Activated CD4-positive, alpha-beta T cell treated with anti-CD3 and anti-CD28 coated beads for 36 hours (primary cell): Measurements from ENCODE around the gene MICAL2. TPM values are rescaled to one million over a fixed set of nuclear protein-coding genes. Genes with fewer than 3 reads are reported as not detected.
A peak's percentile ranks its signal among the peaks of the same experiment; 100 is the strongest.

Experiments
- ATAC-seq: fragments of 200-7000 bp; cut with Tn5 transposase; one replicate; pipeline ENCODE4 v1.10.0; 2021; ENCODE audit warnings: mild to moderate bottlenecking, moderate library complexity
- CTCF ChIA-PET: fragments of 350-600 bp; sonication (Branson Sonifier 250); formaldehyde crosslinking; loops from one replicate; lab custom pipeline; 2021; ENCODE audit warnings: antibody characterized with exemption; lab: Charles Lee
- POLR2A ChIA-PET: fragments of 350-600 bp; sonication (Branson Sonifier 250); formaldehyde crosslinking; loops from one replicate; lab custom pipeline; 2021; ENCODE audit warnings: antibody characterized with exemption, inconsistent platforms; lab: Charles Lee
- DNase-seq: peaks from one replicate; pipeline ENCODE4 v3.0.0-alpha.2; 2020
- H3K27ac Mint-ChIP-seq: one replicate; pipeline ENCODE4 v1.8.0; 2021; ENCODE audit warnings: mixed read lengths
- H3K27me3 Mint-ChIP-seq: one replicate; pipeline ENCODE4 v1.8.0; 2021; ENCODE audit warnings: mixed read lengths
- H3K36me3 Mint-ChIP-seq: one replicate; pipeline ENCODE4 v1.8.0; 2021; ENCODE audit warnings: low read depth, mixed read lengths
- H3K4me1 Mint-ChIP-seq: one replicate; pipeline ENCODE4 v1.8.0; 2021; ENCODE audit warnings: mixed read lengths
- H3K4me3 Mint-ChIP-seq: one replicate; pipeline ENCODE4 v1.8.0; 2021; ENCODE audit warnings: mild to moderate bottlenecking, moderate library complexity, mixed read lengths
- H3K9me3 Mint-ChIP-seq: one replicate; pipeline ENCODE4 v1.8.0; 2021; ENCODE audit warnings: low read depth, mixed read lengths
- intact Hi-C, 2 experiments: fragments of 100-400 bp; cut with DNase I in 1 of 2; cut with micrococcal nuclease in 1 of 2; formaldehyde crosslinking; loops; one replicate each; pipeline versions ENCODE4 v1.14.2 to v1.15.1; 2022 to 2024; cut with DNase I, micrococcal nuclease
- total RNA-seq, 2 experiments: library from RNA; stranded (reverse); gene quantifications; one replicate each; pipeline ENCODE4 v1.2.3, GENCODE V29; 2021

Gene MICAL2
- total RNA-seq, 2 experiments from 2014 or later = 186 to 207 TPM

GRCh38 chr11:12198251-12199222, 88.1 kb downstream of the MICAL2 start:
- Mint-ChIP-seq H3K4me1 (peaks cover 87% of the 10 kb centered on the region), H3K36me3 (peaks cover 59% of the 10 kb centered on the region), H3K9me3 (peaks cover 6% of the 10 kb centered on the region), H3K27me3 (no peaks in the 10 kb centered on the region), H3K4me3 (peak overlapping the region; percentile 82), H3K27ac (peak overlapping the region; percentile 55)
- ChIA-PET POLR2A (interaction anchor here (0.6 to 2.4 kb wide), 8 partner anchors 11 to 1390 kb away, joined by 3 to 12 read pairs (median 4); partner anchors contain the start of gene EIF4G2), CTCF (interaction anchor here (0.6 to 3.2 kb wide), 8 partner anchors 9 to 302 kb away, joined by 3 to 18 read pairs (median 3); no protein-coding TSS in a partner anchor)
- intact Hi-C loops = loop anchor here in 1 of 2 experiments (5.0 to 10.0 kb wide), 2 partner anchors 39 to 354 kb away; partner anchors contain the start of gene USP47
- peak; percentile 64 for DNase-seq
- peak; percentile 30 for ATAC-seq

- peak; percentile 12 for ATAC-seq
- intact Hi-C loops = loop anchor here in 1 of 2 experiments (5.0 to 10.0 kb wide), 2 partner anchors 38 to 355 kb away; partner anchors contain the start of gene USP47
- Mint-ChIP-seq H3K4me1 (peaks cover 88% of the 10 kb centered on the region), H3K4me3 (peak overlapping the region; percentile 82), H3K9me3 (peaks cover 8% of the 10 kb centered on the region), H3K27me3 (no peaks in the 10 kb centered on the region), H3K36me3 (peaks cover 68% of the 10 kb centered on the region), H3K27ac (peak overlapping the region; percentile 66)
- peak; percentile 43 for DNase-seq
- POLR2A ChIA-PET = interaction anchor here (0.6 to 2.0 kb wide), 3 partner anchors 25 to 107 kb away, joined by 4 to 8 read pairs (median 4); no protein-coding TSS in a partner anchor
- CTCF ChIA-PET = interaction anchor here (0.8 to 3.2 kb wide), 9 partner anchors 9 to 137 kb away, joined by 3 to 18 read pairs (median 4); no protein-coding TSS in a partner anchor
Observed at GRCh38 chr11:12199231-12199948, 89.0 kb downstream of the MICAL2 start.

DNA sequence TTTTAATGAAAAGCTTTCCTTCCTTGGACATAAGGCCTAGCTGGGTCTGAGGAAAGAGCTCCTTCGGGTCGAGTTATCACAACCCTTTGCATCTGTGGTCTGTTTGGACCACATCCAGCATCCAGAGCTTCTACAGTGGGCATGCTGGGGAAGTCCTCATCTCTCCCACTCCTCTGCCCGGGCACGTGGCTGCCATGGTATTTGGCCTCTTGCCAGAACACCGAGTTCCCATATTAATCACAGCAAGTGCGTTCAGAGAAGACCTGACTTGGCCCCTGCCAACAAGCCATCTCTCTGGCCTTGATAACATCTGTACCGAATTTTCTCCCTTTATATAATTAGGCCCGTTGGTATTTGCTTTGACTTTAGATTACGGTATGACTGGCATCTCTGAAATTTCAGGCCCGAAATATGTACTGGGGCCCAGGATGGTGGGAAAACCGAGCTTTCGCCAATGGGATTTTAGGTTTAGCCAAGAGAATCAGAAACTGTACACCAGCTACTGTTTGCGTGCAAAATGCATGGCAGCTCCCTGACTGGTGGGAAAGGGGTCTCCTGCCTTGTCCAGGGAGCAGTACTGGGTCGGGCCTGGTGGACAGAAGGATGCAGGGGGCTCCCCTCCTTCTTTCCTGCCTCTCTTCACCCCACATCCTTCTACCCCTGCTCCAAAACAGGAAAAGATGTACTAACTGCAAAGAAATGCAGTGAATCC, 90.0 kb downstream of the MICAL2 start:
- ChIA-PET POLR2A (interaction anchor here (0.6 to 1.6 kb wide), 4 partner anchors 24 to 108 kb away, joined by 3 to 6 read pairs (median 4); no protein-coding TSS in a partner anchor), CTCF (interaction anchor here (0.6 to 3.2 kb wide), 9 partner anchors 10 to 50 kb away, joined by 3 to 18 read pairs (median 4); no protein-coding TSS in a partner anchor)
- DNase-seq = peak; percentile 72
- no peak for ATAC-seq
- Mint-ChIP-seq H3K27me3 (no peaks in the 10 kb centered on the region), H3K27ac (peak overlapping the region; percentile 71), H3K36me3 (peaks cover 78% of the 10 kb centered on the region), H3K9me3 (peaks cover 12% of the 10 kb centered on the region), H3K4me1 (peaks cover 90% of the 10 kb centered on the region), H3K4me3 (peak overlapping the region; percentile 82)
- intact Hi-C loops = no loop called here

DNA sequence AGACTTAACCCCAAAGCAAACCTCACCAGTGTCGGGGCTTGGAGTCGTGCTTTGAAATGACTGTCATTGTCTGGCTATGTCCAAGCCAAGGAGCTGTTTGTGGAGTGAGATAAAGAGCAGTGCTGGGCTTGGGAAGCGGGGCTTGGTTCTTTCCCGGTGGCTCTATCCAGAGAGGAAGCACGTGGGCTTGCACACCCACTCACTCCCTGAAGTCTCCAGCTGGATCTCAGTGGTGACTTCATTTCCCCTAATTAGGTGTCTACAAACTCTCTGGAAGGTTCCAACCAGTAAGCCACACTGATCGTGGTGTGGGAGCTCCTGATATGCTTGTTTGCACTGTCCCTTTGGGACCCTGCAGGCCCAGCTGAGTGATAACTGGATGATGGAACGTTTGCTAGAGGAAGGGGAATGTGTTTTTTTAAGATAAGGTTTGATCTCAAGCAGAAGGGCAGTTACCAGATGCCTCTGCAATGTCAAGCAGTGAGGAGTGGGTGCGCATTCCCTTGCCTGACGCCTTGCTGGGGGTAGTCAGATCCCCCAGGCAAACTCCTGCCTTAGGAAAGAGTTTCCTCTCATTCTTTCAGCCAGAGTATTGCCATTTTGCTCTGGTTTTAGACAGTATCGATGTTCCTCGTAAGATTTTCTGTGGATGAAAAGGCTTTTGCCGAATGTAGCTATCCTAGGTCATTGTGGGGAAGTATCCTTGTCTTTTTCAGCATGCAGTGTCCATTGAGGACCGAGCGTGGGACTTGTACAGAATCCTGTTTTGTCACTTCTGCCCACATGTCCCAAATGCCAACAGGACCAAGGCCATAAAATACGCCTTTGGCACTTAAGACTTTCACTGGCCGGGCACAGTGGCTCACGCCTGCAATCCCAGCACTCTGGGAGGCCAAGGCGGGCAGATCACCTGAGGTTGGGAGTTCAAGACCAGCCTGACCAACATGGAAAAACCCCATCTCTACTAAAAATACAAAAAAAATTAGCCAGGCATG, 90.9 kb downstream of the MICAL2 start:
- no peaks in the 10 kb centered on the region for H3K27me3 Mint-ChIP-seq
- H3K4me1 Mint-ChIP-seq = peaks cover 91% of the 10 kb centered on the region
- peak overlapping the region; percentile 71 for H3K27ac Mint-ChIP-seq
- CTCF ChIA-PET = interaction anchor here (1.1 to 3.2 kb wide), 5 partner anchors 11 to 50 kb away, joined by 4 to 18 read pairs (median 7); no protein-coding TSS in a partner anchor
- POLR2A ChIA-PET = interaction anchor here (0.7 to 1.6 kb wide), 4 partner anchors 24 to 50 kb away, joined by 3 to 7 read pairs (median 5); no protein-coding TSS in a partner anchor
- H3K9me3 Mint-ChIP-seq = peaks cover 12% of the 10 kb centered on the region
- intact Hi-C loops = no loop called here
- H3K36me3 Mint-ChIP-seq = peaks cover 81% of the 10 kb centered on the region
- ATAC-seq (no peak), DNase-seq (no peak)
- no peak overlapping the region for H3K4me3 Mint-ChIP-seq

- ChIA-PET CTCF (interaction anchor here (0.5 kb wide), 1 partner anchor 445 kb away, joined by 3 read pairs; no protein-coding TSS in a partner anchor), POLR2A (interaction anchor here (0.9 kb wide), 1 partner anchor 13 kb away, joined by 3 read pairs; no protein-coding TSS in a partner anchor)
- intact Hi-C loops = no loop called here
- Mint-ChIP-seq H3K27ac (peak overlapping the region; percentile 10), H3K4me3 (no peak overlapping the region), H3K27me3 (no peaks in the 10 kb centered on the region), H3K9me3 (peaks cover 12% of the 10 kb centered on the region), H3K36me3 (peaks cover 81% of the 10 kb centered on the region), H3K4me1 (peaks cover 94% of the 10 kb centered on the region)
- ATAC-seq = no peak
- DNase-seq = no peak
Observed at GRCh38 chr11:12202661-12203310, 92.4 kb downstream of the MICAL2 start.

DNA sequence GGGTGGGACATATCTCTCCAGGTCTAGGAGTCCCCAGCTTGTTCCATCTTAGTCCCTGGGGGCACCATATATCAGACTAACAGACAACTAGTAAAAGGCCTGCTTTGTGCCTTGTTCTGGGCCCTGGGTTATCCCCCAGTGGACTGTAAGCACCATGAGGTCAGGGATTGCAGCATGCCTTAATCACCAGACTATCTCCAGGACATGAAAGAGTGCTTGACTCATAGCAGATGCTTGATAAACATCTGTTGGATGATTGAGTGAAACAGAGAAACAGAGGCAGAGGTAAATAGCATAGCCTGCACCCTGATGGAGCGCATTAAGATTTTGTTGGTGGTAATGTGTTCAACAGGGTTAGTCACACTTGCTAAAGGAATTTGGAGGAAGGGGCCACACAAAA, 94.1 kb downstream of the MICAL2 start:
- intact Hi-C loops = no loop called here
- POLR2A ChIA-PET = no interaction called here
- H3K4me1 Mint-ChIP-seq = peaks cover 88% of the 10 kb centered on the region
- DNase-seq (no peak), ATAC-seq (no peak)
- no peaks in the 10 kb centered on the region for H3K27me3 Mint-ChIP-seq
- no peak overlapping the region for H3K4me3 Mint-ChIP-seq
- CTCF ChIA-PET = interaction anchor here (0.7 to 1.6 kb wide), 3 partner anchors 9 to 157 kb away, joined by 3 to 4 read pairs (median 4); no protein-coding TSS in a partner anchor
- H3K27ac Mint-ChIP-seq = no peak overlapping the region
- peaks cover 84% of the 10 kb centered on the region for H3K36me3 Mint-ChIP-seq
- H3K9me3 Mint-ChIP-seq = peaks cover 12% of the 10 kb centered on the region

DNA sequence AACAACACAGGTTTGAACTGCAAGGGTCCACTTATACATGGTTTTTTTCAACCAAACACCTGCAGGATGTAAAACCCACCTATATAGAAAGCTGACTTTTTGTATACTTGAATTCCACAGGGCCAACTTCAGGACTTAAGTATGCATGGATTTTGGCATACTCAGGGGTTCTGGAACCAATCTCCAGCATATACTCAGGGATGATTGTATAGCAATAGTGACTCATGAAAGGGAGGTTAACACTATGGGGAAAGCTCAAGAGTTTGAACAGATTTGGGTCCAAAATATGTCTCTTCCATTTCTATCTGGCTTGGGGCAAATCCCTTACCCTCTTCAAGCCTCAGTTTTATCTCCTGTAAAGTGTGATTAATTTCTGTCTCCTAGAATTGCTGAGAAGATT, 94.9 kb downstream of the MICAL2 start:
- H3K4me1 Mint-ChIP-seq = peaks cover 82% of the 10 kb centered on the region
- peaks cover 83% of the 10 kb centered on the region for H3K36me3 Mint-ChIP-seq
- peaks cover 12% of the 10 kb centered on the region for H3K9me3 Mint-ChIP-seq
- ChIA-PET POLR2A (interaction anchor here (0.7 to 1.6 kb wide), 3 partner anchors 29 to 54 kb away, joined by 4 to 5 read pairs (median 4); no protein-coding TSS in a partner anchor), CTCF (interaction anchor here (0.7 to 3.9 kb wide), 5 partner anchors 10 to 157 kb away, joined by 3 to 14 read pairs (median 4); no protein-coding TSS in a partner anchor)
- H3K4me3 Mint-ChIP-seq = no peak overlapping the region
- H3K27ac Mint-ChIP-seq = peak overlapping the region; percentile 92
- peak; percentile 49 for ATAC-seq
- no peaks in the 10 kb centered on the region for H3K27me3 Mint-ChIP-seq
- intact Hi-C loops = no loop called here
- no peak for DNase-seq

DNA sequence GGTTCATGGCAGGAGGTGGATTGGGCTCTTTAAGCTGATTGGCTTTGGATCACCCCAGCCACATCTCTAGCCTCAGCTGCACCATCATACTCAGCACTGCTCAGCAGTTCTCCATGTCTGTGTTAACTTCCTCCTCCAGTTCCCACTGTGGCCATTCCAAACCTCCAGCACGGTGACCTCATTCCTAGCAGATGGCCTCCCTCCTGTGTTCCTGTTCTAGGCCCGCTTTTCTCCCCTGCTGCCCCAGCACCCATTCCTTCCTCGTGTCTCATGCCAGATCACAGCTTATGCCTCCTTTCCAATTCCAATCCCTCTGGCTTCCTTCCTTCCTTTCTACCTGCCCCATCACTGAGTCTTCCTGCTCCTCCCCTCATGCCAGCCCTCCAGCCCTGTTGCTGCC, 96.1 kb downstream of the MICAL2 start:
- H3K27me3 Mint-ChIP-seq = no peaks in the 10 kb centered on the region
- peaks cover 73% of the 10 kb centered on the region for H3K4me1 Mint-ChIP-seq
- ChIA-PET CTCF (interaction anchor here (0.6 to 3.9 kb wide), 8 partner anchors 9 to 1550 kb away, joined by 3 to 16 read pairs (median 6); no protein-coding TSS in a partner anchor), POLR2A (interaction anchor here (1.6 to 1.8 kb wide), 3 partner anchors 18 to 56 kb away, joined by 5 to 20 read pairs (median 8); no protein-coding TSS in a partner anchor)
- H3K36me3 Mint-ChIP-seq = peaks cover 87% of the 10 kb centered on the region
- H3K4me3 Mint-ChIP-seq = peak overlapping the region; percentile 50
- peaks cover 12% of the 10 kb centered on the region for H3K9me3 Mint-ChIP-seq
- no peak for ATAC-seq
- peak overlapping the region; percentile 92 for H3K27ac Mint-ChIP-seq
- intact Hi-C loops = loop anchor here in 1 of 2 experiments (2.0 kb wide), 1 partner anchor 56 kb away; no protein-coding TSS in a partner anchor
- no peak for DNase-seq
